Parathyroid adenoma (tissue), 2 donors: ENCODE measurements around the gene BRD3.

Experiments used
- H2AFZ ChIP-seq: fragments of 300-600 bp; sonication (generic); one replicate; pipeline ENCODE4 v1.7.0; 2017; ENCODE audit warnings: antibody characterized with exemption, mild to moderate bottlenecking
- H3K27ac ChIP-seq: fragments of 300-600 bp; sonication (generic); one replicate; pipeline ENCODE4 v1.7.0; 2017
- H3K27me3 ChIP-seq: fragments of 300-600 bp; sonication (generic); one replicate; pipeline ENCODE4 v1.7.0; 2017; ENCODE audit warnings: low read length; ENCODE audit not compliant: control insufficient read depth, insufficient read depth
- H3K36me3 ChIP-seq: fragments of 300-600 bp; sonication (generic); one replicate; pipeline ENCODE4 v1.7.0; 2017; ENCODE audit warnings: low read length; ENCODE audit not compliant: control insufficient read depth, insufficient read depth
- H3K4me1 ChIP-seq: fragments of 300-600 bp; sonication (generic); one replicate; pipeline ENCODE4 v1.7.0; 2017; ENCODE audit warnings: control low read depth
- H3K4me2 ChIP-seq: fragments of 300-600 bp; sonication (generic); one replicate; pipeline ENCODE4 v1.7.0; 2017; ENCODE audit warnings: low read length
- H3K4me3 ChIP-seq: fragments of 300-600 bp; sonication (generic); one replicate; pipeline ENCODE4 v1.7.0; 2017; ENCODE audit warnings: low read depth, low read length
- H3K79me2 ChIP-seq: fragments of 300-600 bp; sonication (generic); one replicate; pipeline ENCODE4 v1.7.0; 2017; ENCODE audit warnings: control low read depth
- H3K9ac ChIP-seq: fragments of 300-600 bp; sonication (generic); one replicate; pipeline ENCODE4 v1.7.0; 2017; ENCODE audit warnings: mild to moderate bottlenecking
- H3K9me3 ChIP-seq: fragments of 300-600 bp; sonication (generic); one replicate; pipeline ENCODE4 v1.7.0; 2017; ENCODE audit warnings: low read length; ENCODE audit not compliant: control insufficient read depth
- TF ChIP-seq, protein P1 (sequence below): fragments of 300-600 bp; sonication (generic); IDR thresholded peaks from one replicate; pipeline ENCODE4 v1.7.0; 2017; ENCODE audit warnings: antibody characterized with exemption, mild to moderate bottlenecking
- donor health status: primary hyperparathyroidism.

Gene BRD3

GRCh38 chr9:134036130-134036529 lies 31.7 kb downstream of the BRD3 start:
- Histone ChIP-seq H3K79me2 (no peaks in the 10 kb centered on the region), H3K9ac (no peak overlapping the region), H2AFZ (no peak overlapping the region), H3K4me1 (no peaks in the 10 kb centered on the region), H3K27ac (no peak overlapping the region), H3K27me3 (no peaks in the 10 kb centered on the region), H3K9me3 (no peaks in the 10 kb centered on the region), H3K4me3 (no peak overlapping the region), H3K4me2 (no peak overlapping the region), H3K36me3 (no peaks in the 10 kb centered on the region)
- TF ChIP-seq, protein P1, sequence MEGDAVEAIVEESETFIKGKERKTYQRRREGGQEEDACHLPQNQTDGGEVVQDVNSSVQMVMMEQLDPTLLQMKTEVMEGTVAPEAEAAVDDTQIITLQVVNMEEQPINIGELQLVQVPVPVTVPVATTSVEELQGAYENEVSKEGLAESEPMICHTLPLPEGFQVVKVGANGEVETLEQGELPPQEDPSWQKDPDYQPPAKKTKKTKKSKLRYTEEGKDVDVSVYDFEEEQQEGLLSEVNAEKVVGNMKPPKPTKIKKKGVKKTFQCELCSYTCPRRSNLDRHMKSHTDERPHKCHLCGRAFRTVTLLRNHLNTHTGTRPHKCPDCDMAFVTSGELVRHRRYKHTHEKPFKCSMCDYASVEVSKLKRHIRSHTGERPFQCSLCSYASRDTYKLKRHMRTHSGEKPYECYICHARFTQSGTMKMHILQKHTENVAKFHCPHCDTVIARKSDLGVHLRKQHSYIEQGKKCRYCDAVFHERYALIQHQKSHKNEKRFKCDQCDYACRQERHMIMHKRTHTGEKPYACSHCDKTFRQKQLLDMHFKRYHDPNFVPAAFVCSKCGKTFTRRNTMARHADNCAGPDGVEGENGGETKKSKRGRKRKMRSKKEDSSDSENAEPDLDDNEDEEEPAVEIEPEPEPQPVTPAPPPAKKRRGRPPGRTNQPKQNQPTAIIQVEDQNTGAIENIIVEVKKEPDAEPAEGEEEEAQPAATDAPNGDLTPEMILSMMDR, result no peak

- Histone ChIP-seq H2AFZ (no peak overlapping the region), H3K9me3 (no peaks in the 10 kb centered on the region), H3K4me2 (no peak overlapping the region), H3K4me3 (no peak overlapping the region), H3K9ac (no peak overlapping the region), H3K27ac (no peak overlapping the region), H3K79me2 (no peaks in the 10 kb centered on the region), H3K4me1 (no peaks in the 10 kb centered on the region), H3K27me3 (no peaks in the 10 kb centered on the region), H3K36me3 (no peaks in the 10 kb centered on the region)
- TF ChIP-seq, protein P1, result no peak
These were observed 32.5 kb downstream of the BRD3 start for GRCh38 chr9:134035041-134036039.

DNA sequence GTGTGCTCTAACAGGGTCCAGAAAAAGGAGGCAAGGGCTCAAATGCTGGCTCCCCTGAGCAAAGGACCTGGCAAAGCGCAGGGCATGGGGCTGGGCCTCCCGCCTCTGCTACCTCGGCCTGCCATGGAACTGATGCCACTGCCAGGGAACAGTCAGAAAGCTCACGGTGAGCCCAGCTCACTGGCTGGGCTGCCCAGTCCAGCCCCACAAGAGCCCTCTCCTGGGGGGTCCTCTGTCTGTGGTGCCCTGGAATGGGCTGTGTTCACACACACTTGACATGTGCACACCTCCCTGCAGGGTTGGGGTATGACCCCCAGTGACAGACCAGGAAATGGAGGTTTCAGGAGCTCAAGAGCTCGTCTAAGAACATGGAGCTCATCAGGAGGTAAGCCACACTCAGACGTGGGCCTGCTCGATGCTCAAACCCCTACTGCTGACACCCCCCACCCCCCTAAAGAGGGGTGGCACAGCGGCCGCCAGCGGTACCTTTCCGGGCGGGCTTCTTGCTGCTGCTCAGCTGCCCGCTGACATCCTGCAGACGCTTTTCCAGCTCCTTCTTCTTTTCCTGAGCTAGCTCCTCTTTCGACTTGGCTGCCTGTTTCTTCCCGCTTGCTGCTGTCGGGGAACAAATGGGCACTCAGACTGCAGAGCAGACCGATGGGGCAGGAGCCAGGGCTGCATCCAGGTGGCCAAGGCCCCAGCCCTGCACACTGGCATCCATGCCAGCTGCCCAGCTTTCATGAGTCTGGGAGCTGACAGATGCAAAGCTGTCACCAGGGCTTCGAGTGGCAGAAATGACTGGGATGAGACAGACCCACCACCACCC lies 33.4 kb downstream of the BRD3 start:
- H3K9ac ChIP-seq, result no peak overlapping the region
- H2AFZ ChIP-seq, result no peak overlapping the region
- TF ChIP-seq, protein P1, result no peak

DNA sequence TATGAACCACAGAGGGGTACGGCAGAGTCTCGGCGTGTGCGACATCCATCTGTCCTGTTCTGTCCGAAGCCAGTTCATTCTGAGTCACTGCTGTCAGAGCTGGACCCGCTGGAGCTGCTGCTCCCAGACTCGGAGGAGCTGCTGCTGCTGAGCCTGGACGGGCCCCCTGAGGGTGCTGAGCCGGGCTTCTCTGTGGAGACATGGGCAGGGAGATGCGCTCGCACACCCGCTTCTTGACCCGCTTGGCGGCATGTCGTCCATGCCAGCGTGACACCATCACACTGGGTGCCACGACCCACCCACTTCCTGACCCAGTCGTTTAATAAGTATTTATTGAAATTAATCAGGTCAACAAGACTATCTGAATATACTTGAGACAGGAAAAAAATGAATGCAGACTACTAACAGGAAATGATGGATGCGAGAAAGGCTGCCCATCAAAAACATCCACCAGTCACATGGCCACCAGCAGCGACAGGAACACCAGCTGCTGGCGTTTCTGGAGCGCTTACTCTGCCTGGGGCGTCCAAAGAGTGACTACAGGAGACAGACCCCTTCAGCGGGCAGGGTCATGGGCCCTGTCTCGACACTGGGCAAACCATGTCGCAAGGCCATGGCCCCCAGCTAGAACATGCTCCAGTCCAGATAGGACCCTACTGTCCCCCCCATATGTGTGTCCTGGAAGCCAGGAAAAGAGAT lies 34.2 kb downstream of the BRD3 start:
- no peak overlapping the region for H3K27ac ChIP-seq
- TF ChIP-seq, protein P1, result no peak
- H3K4me2 ChIP-seq, result no peak overlapping the region
- no peaks in the 10 kb centered on the region for H3K4me1 ChIP-seq
- no peak overlapping the region for H2AFZ ChIP-seq
- no peak overlapping the region for H3K9ac ChIP-seq
- H3K36me3 ChIP-seq, result no peaks in the 10 kb centered on the region
- H3K79me2 ChIP-seq, result no peaks in the 10 kb centered on the region
- no peaks in the 10 kb centered on the region for H3K9me3 ChIP-seq
- H3K27me3 ChIP-seq, result no peaks in the 10 kb centered on the region
- no peak overlapping the region for H3K4me3 ChIP-seq

More for the DNA sequence above, 33.4 kb downstream of the BRD3 start:
- Histone ChIP-seq H3K4me1 (no peaks in the 10 kb centered on the region), H3K36me3 (no peaks in the 10 kb centered on the region), H3K4me3 (no peak overlapping the region), H3K4me2 (no peak overlapping the region), H3K27ac (no peak overlapping the region), H3K9me3 (no peaks in the 10 kb centered on the region), H3K79me2 (no peaks in the 10 kb centered on the region), H3K27me3 (no peaks in the 10 kb centered on the region)
